ENCODE data around the gene SOS1. TPM values are rescaled to one million over a fixed set of nuclear protein-coding genes. Genes with fewer than 3 reads are reported as not detected.

Gene SOS1
- total and polyA plus RNA-seq, 4 donors, result 3.9 to 97.6 (median 14.6) TPM

DNA sequence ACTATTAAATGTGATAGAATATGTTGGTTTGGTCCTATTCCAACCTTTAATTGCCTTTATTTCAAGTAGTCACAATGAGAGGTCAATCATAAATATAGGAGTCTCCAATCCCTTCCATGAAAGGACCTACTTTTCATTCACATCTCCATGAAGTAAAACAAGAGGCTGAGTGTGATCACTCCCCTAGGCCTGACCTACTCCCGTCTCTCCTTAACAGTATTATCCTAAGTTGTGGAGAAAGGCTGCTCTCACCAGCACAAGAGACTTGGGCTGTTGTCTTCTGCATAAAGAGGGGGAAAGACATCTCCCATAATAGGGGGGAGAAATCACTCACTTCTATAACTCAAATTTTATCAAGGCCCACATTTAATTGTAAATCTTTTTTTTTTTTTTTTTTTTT, 105.4 kb downstream of the SOS1 start:
- H3K9me3 ChIP-seq (ENCODE audit: control insufficient read depth in 4 of 4, insufficient read depth in 3 of 4, low read length in 3 of 4), result no peaks in the 10 kb centered on the region
- H3K9ac ChIP-seq (ENCODE audit: insufficient read depth in 1 of 2, low read length in 2 of 2), result no peak overlapping the region
- ATAC-seq (ENCODE audit: insufficient read depth, low FRiP score) (no peak), DNase-seq (no peak)
- TF ChIP-seq, protein P1, sequence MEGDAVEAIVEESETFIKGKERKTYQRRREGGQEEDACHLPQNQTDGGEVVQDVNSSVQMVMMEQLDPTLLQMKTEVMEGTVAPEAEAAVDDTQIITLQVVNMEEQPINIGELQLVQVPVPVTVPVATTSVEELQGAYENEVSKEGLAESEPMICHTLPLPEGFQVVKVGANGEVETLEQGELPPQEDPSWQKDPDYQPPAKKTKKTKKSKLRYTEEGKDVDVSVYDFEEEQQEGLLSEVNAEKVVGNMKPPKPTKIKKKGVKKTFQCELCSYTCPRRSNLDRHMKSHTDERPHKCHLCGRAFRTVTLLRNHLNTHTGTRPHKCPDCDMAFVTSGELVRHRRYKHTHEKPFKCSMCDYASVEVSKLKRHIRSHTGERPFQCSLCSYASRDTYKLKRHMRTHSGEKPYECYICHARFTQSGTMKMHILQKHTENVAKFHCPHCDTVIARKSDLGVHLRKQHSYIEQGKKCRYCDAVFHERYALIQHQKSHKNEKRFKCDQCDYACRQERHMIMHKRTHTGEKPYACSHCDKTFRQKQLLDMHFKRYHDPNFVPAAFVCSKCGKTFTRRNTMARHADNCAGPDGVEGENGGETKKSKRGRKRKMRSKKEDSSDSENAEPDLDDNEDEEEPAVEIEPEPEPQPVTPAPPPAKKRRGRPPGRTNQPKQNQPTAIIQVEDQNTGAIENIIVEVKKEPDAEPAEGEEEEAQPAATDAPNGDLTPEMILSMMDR (IDR thresholded peaks at IDR 0.05; ENCODE audit: control extremely low read depth, extremely low read depth), result no peak
- 96 to 97% methylated on average over 1 of the region's 1 CpG for WGBS, 2 donors
- no peak overlapping the region for H3K27ac ChIP-seq (ENCODE audit: low read depth in 1 of 2, low read length in 1 of 2)
- H3K4me3 ChIP-seq, result no peak overlapping the region
- H3K4me1 ChIP-seq (ENCODE audit: control insufficient read depth in 5 of 5, insufficient read depth in 5 of 5, low read length in 5 of 5), result peaks cover 0 to 3% (median 0%) of the 10 kb centered on the region in 5 donors
- H3K27me3 ChIP-seq (ENCODE audit: control insufficient read depth in 3 of 3, insufficient read depth in 3 of 3, low read length in 2 of 3), result no peaks in the 10 kb centered on the region
- peaks cover 0 to 19% (median 3%) of the 10 kb centered on the region in 4 donors for H3K36me3 ChIP-seq (ENCODE audit: control insufficient read depth in 4 of 4, insufficient read depth in 4 of 4, low read length in 4 of 4)

DNA sequence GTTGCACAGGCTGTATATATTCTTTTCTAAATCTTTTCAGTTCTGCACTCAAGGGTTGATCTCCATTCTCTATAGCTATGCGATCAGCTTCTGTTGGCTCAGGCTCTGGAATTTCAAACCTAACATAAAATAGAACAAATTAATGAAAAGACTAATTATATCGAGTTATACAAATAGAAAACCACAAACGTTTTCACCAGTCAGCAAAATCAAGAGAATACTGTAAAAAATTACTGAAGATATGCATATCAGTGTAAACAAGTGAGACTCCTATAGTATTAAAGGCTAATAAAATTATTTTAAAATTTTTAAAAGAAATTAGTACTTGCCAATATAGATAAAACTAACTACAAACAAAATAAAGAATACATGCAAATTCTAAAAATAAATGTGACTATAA, 107.0 kb downstream of the SOS1 start:
- TF ChIP-seq, protein P1 (IDR thresholded peaks at IDR 0.05; ENCODE audit: control extremely low read depth, extremely low read depth), result no peak
- 94 to 95% methylated on average over 3 of the region's 3 CpGs for WGBS, 2 donors
- Histone ChIP-seq H3K4me1 (ENCODE audit: control insufficient read depth in 5 of 5, insufficient read depth in 5 of 5, low read length in 5 of 5) (peaks cover 0 to 3% (median 0%) of the 10 kb centered on the region in 5 donors), H3K4me3 (no peak overlapping the region), H3K27me3 (ENCODE audit: control insufficient read depth in 3 of 3, insufficient read depth in 3 of 3, low read length in 2 of 3) (no peaks in the 10 kb centered on the region), H3K9ac (ENCODE audit: insufficient read depth in 1 of 2, low read length in 2 of 2) (no peak overlapping the region), H3K9me3 (ENCODE audit: control insufficient read depth in 4 of 4, insufficient read depth in 3 of 4, low read length in 3 of 4) (no peaks in the 10 kb centered on the region), H3K36me3 (ENCODE audit: control insufficient read depth in 4 of 4, insufficient read depth in 4 of 4, low read length in 4 of 4) (peaks cover 0 to 27% (median 7%) of the 10 kb centered on the region in 4 donors), H3K27ac (ENCODE audit: low read depth in 1 of 2, low read length in 1 of 2) (no peak overlapping the region)
- DNase-seq (no peak), ATAC-seq (ENCODE audit: insufficient read depth, low FRiP score) (no peak)

DNA sequence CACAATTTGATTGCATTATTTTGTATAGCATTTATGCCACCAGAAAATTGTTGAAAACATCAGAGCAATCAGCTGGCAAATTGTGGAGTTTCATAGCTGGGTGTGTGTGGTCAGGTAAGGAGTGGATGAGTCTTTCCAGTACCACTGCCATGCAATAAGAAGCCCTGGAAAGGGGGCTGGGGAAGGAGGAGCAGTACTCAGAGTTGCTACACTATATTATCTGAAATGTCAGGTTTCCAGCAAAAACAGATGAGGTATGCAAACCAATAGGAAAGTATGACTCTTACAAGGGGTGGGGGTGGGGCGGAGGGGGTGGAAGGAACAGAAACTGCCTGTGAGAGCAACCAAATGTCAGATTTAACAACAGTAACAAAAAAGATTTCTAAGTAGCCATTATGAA, 112.2 kb downstream of the SOS1 start:
- Histone ChIP-seq H3K4me1 (ENCODE audit: control insufficient read depth in 5 of 5, insufficient read depth in 5 of 5, low read length in 5 of 5) (no peaks in the 10 kb centered on the region), H3K9me3 (ENCODE audit: control insufficient read depth in 4 of 4, insufficient read depth in 3 of 4, low read length in 3 of 4) (no peaks in the 10 kb centered on the region), H3K27me3 (ENCODE audit: control insufficient read depth in 3 of 3, insufficient read depth in 3 of 3, low read length in 2 of 3) (no peaks in the 10 kb centered on the region), H3K36me3 (ENCODE audit: control insufficient read depth in 4 of 4, insufficient read depth in 4 of 4, low read length in 4 of 4) (peaks cover 9 to 40% (median 20%) of the 10 kb centered on the region in 4 donors), H3K27ac (ENCODE audit: low read depth in 1 of 2, low read length in 1 of 2) (no peak overlapping the region), H3K9ac (ENCODE audit: insufficient read depth in 1 of 2, low read length in 2 of 2) (no peak overlapping the region), H3K4me3 (no peak overlapping the region)
- 86 to 93% methylated on average over 1 of the region's 1 CpG for WGBS, 2 donors
- no peak for ATAC-seq (ENCODE audit: insufficient read depth, low FRiP score)
- no peak for DNase-seq
- TF ChIP-seq, protein P1 (IDR thresholded peaks at IDR 0.05; ENCODE audit: control extremely low read depth, extremely low read depth), result no peak

DNA sequence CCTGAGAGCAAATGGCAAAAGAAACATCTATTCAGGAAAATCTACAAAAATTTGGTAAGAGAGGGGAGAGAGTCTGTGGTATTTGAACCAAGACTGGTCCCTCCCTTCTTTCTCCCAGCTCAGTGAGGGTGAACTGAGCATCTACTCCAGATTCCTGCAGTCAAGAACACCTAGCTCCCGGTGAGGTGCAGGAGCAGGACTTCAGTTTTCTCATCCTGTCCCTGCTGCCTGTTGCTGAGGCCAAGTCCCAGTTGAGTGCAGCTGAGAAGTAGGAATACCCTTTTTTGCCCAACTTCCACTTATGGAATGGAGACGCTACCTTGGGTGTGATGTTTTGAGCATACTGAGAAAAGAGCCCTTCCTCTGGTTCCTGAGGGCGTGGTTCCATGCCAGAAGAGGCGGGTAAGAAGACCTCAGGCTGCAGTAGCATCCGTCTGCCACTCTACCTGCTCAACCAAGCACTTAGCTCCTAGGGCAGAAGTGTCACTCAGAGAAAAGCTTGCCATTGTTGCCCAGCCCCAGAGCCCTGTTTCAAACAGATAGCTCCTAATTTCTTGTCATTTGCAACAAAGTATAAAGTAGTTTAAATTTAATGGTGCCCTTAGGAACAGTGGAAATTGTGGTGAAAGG, 112.9 kb downstream of the SOS1 start:
- 75 to 76% methylated on average over 5 of the region's 5 CpGs for WGBS, 2 donors
- Histone ChIP-seq H3K9ac (ENCODE audit: insufficient read depth in 1 of 2, low read length in 2 of 2) (no peak overlapping the region), H3K27me3 (ENCODE audit: control insufficient read depth in 3 of 3, insufficient read depth in 3 of 3, low read length in 2 of 3) (no peaks in the 10 kb centered on the region), H3K4me1 (ENCODE audit: control insufficient read depth in 5 of 5, insufficient read depth in 5 of 5, low read length in 5 of 5) (no peaks in the 10 kb centered on the region), H3K4me3 (no peak overlapping the region), H3K27ac (ENCODE audit: low read depth in 1 of 2, low read length in 1 of 2) (no peak overlapping the region), H3K9me3 (ENCODE audit: control insufficient read depth in 4 of 4, insufficient read depth in 3 of 4, low read length in 3 of 4) (no peaks in the 10 kb centered on the region), H3K36me3 (ENCODE audit: control insufficient read depth in 4 of 4, insufficient read depth in 4 of 4, low read length in 4 of 4) (peaks cover 9 to 35% (median 21%) of the 10 kb centered on the region in 4 donors)
- ATAC-seq (ENCODE audit: insufficient read depth, low FRiP score) (no peak), DNase-seq (no peak)
- TF ChIP-seq, protein P1 (IDR thresholded peaks at IDR 0.05; ENCODE audit: control extremely low read depth, extremely low read depth), result no peak
